Spleen (tissue), 11 donors: Measurements from ENCODE around the gene SLC2A4. TPM values are rescaled to one million over a fixed set of nuclear protein-coding genes. Genes with fewer than 3 reads are reported as not detected.

Experiments used
- DNase-seq: peaks from one replicate; pipeline ENCODE4 v3.0.0-alpha.2; 2020
- H3K27ac ChIP-seq, 8 donors: fragments of 200-600 bp; sonication (generic) in 7 of 8; 1 replicate in 4 of 8; 2 replicates in 4 of 8; pipeline versions ENCODE4 v1.5.0 to v1.8.0; 2016 to 2021; ENCODE audit warnings: inconsistent platforms in 4 of 8, mild to moderate bottlenecking in 4 of 8, moderate library complexity in 1 of 8
- H3K27me3 ChIP-seq, 7 donors: fragments of 200-600 bp; sonication (generic) in 6 of 7; replicated peaks in 1 of 7; 1 replicate in 4 of 7; 2 replicates in 3 of 7; pipeline versions ENCODE4 v1.5.0 to v1.8.0; 2016 to 2021; ENCODE audit warnings: inconsistent platforms in 3 of 7, mild to moderate bottlenecking in 1 of 7
- H3K36me3 ChIP-seq, 6 donors: fragments of 200-600 bp; sonication (generic) in 5 of 6; 1 replicate in 4 of 6; 2 replicates in 2 of 6; pipeline versions ENCODE4 v1.5.0 to v1.8.0; 2016 to 2021; ENCODE audit warnings: inconsistent platforms in 2 of 6
- H3K4me1 ChIP-seq, 6 donors: fragments of 200-600 bp; sonication (generic) in 5 of 6; 1 replicate in 3 of 6; 2 replicates in 3 of 6; pipeline versions ENCODE4 v1.5.0 to v1.8.0; 2016 to 2021; ENCODE audit warnings: inconsistent platforms in 3 of 6
- H3K4me3 ChIP-seq, 8 donors: fragments of 200-600 bp; sonication (generic) in 7 of 8; 1 replicate in 4 of 8; 2 replicates in 4 of 8; pipeline versions ENCODE4 v1.5.0 to v1.8.0; 2016 to 2021; ENCODE audit warnings: inconsistent platforms in 4 of 8, mild to moderate bottlenecking in 4 of 8, moderate library complexity in 2 of 8
- H3K9me3 ChIP-seq, 8 donors: fragments of 200-600 bp; sonication (generic) in 7 of 8; 1 replicate in 4 of 8; 2 replicates in 4 of 8; pipeline versions ENCODE4 v1.5.0 to v1.8.0; 2016 to 2021; ENCODE audit warnings: inconsistent platforms in 4 of 8
- POLR2A ChIP-seq, 3 donors: fragments of 450-650 bp; IDR thresholded peaks; one replicate each; pipeline ENCODE4 v1.5.1; 2017; ENCODE audit warnings: antibody characterized with exemption in 3 of 3, mild to moderate bottlenecking in 1 of 3
- POLR2AphosphoS5 ChIP-seq, 3 donors: sonication (generic); formaldehyde crosslinking; IDR thresholded peaks; one replicate each; pipeline ENCODE4 v1.5.1; 2017; ENCODE audit warnings: antibody characterized with exemption in 3 of 3
- WGBS, 5 donors: extraction: QIAGEN DNeasy Blood & Tissue Kit in 3 of 5; methylation state at CpG; one replicate each; pipeline versions ENCODE4 v1.1.5 to v1.1.7; 2013 to 2018; 5-methylcytosine and 5-hydroxymethylcytosine counted together
- intact Hi-C: fragments of 100-400 bp; cut with DNase I; formaldehyde crosslinking; loops from one replicate; pipeline ENCODE4 v1.15.0; 2023; ENCODE audit warnings: low total_unique reads
- polyA plus RNA-seq, 3 donors: library from polyadenylated mRNA; stranded (reverse); fragments of 200-250 nt; gene quantifications; one replicate each; pipeline ENCODE4 v1.2.1, GENCODE V29; 2013
- total RNA-seq, 7 donors: library from RNA; depleted of rRNA in 3 of 7; stranded (reverse); fragments of >200 nt in 3 of 7; fragmentation: NEBNext Ultra II Directional in 4 of 7; extraction: Animal tissue kit (Norgen Biotek cat#: 25700) in 4 of 7; gene quantifications; one replicate each; pipeline versions ENCODE4 v1.1.0 to v1.2.1, GENCODE V29; 2016 to 2021
- TF ChIP-seq, protein P1 (sequence below), 11 experiments: fragments of 200-600 bp in 7 of 11; fragments of 450-650 bp in 4 of 11; sonication (generic) in 4 of 11; IDR thresholded peaks in 8 of 11; conservative IDR thresholded peaks in 3 of 11; 1 replicate in 7 of 11; 2 replicates in 4 of 11; pipeline versions ENCODE4 v1.4.0 to v1.8.0; 2016 to 2021; ENCODE audit warnings: antibody characterized with exemption in 11 of 11, inconsistent platforms in 4 of 11, mild to moderate bottlenecking in 1 of 11
- donor health status: healthy with polysubstance abuse.
- donor health status: DM: no; HTN: no; CAD: no; lungs with moderate emphysema.
- donor health status: DM: no; HTN: no; CAD: no.
- donor health status: Bipolar disorder and iron deficiency.
- donor health status: healthy.
- donor health status: DM: no; HTN: no; CAD: no.
- donor health status: DM: yes; HTN: yes; CAD: no.

SLC2A4 gene
- total and polyA plus RNA-seq, 10 donors: 0.07 to 1.6 (median 0.49) TPM

DNA sequence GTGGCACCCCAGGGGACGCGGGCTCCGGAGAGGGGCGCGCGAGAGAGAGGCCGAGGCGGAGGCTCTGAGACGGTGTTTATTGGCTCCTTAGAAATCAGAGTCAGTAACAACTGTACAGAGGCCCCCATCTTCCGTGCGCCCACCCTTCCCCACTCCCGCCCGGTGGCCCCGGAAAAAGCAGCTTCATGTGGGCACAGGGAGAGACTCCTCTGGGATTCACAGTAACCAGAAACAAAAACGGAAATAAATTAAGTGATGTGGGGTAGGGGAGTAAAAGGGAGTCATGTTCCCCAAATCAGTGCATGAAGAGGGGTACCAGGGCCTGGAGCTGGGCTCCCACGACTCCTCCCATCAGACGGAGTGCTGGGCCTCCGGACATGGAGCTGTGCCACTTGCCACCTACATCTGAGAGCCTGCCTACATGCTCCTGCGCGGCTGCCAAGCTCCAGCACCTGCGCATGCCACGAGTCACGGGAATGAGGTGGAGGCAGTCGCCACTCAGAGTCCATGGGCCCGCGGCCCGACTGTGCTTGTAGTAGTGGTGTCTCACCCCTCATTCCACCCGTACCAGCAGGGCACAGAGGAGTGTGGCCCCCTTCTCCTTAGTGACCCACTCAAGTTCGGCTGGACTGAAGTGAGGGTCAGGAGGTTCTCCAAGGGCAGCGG is 34.2 kb downstream of the SLC2A4 start:
- Histone ChIP-seq H3K4me1 (peaks cover 21 to 62% (median 47%) of the 10 kb centered on the region in 6 donors), H3K36me3 (peaks cover 0 to 85% (median 64%) of the 10 kb centered on the region in 6 donors), H3K9me3 (no peaks in the 10 kb centered on the region), H3K27me3 (no peaks in the 10 kb centered on the region), H3K27ac (peak overlapping the region; percentile 93 to 99 (median 97)), H3K4me3 (peak overlapping the region; percentile 75 to 96 (median 88))
- peak; percentile 84 for DNase-seq
- intact Hi-C loops: no loop called here
- 26 to 47% (median 40%) methylated on average over 23 to 30 of the region's 30 CpGs for WGBS, 5 donors
- no peak for TF ChIP-seq POLR2AphosphoS5 (IDR thresholded peaks at IDR 0.05)
- TF ChIP-seq, protein P1, sequence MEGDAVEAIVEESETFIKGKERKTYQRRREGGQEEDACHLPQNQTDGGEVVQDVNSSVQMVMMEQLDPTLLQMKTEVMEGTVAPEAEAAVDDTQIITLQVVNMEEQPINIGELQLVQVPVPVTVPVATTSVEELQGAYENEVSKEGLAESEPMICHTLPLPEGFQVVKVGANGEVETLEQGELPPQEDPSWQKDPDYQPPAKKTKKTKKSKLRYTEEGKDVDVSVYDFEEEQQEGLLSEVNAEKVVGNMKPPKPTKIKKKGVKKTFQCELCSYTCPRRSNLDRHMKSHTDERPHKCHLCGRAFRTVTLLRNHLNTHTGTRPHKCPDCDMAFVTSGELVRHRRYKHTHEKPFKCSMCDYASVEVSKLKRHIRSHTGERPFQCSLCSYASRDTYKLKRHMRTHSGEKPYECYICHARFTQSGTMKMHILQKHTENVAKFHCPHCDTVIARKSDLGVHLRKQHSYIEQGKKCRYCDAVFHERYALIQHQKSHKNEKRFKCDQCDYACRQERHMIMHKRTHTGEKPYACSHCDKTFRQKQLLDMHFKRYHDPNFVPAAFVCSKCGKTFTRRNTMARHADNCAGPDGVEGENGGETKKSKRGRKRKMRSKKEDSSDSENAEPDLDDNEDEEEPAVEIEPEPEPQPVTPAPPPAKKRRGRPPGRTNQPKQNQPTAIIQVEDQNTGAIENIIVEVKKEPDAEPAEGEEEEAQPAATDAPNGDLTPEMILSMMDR (IDR thresholded peaks at IDR 0.05 in 8 of 11, conservative IDR thresholded peaks at IDR 0.05 in 3 of 11): no peak
- no peak for TF ChIP-seq POLR2A (IDR thresholded peaks at IDR 0.05)

DNA sequence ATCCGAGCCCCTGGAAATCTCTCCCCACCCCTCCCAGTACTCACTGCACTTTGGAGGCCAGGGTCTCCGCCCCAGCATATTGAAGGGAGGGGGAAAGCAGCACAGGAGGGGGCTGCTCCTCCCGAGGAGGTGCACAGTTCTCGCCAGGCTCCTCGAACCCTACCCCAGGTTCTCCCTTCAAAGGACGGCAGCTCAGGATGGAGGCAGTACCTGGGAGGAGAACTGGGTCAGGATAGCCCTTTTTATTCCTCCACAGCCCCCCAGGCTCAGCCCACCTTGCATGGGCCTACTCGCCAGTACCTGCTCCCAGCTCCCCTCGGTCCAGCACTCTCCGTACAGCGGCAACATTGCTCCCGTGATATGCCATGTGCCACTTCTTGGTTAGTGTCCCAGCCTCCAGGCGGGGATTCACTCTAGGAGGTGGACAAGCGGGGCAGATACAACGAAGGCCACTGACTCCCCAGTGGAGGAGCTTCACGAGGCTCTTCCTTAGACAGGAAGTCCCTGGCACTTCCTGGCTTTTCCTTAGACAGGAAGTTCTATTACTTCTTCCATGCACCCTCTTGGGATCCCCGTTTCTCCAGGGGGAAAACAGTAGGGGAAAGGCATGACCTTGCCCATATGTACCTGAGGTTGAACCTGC is 35.8 kb downstream of the SLC2A4 start:
- no peaks in the 10 kb centered on the region for H3K9me3 ChIP-seq
- WGBS, 5 donors: 72 to 88% (median 79%) methylated on average over 16 of the region's 16 CpGs
- peaks cover 0 to 85% (median 65%) of the 10 kb centered on the region in 6 donors for H3K36me3 ChIP-seq
- peaks cover 16 to 49% (median 38%) of the 10 kb centered on the region in 6 donors for H3K4me1 ChIP-seq
- TF ChIP-seq, protein P1 (IDR thresholded peaks at IDR 0.05 in 8 of 11, conservative IDR thresholded peaks at IDR 0.05 in 3 of 11): no peak
- no peak for TF ChIP-seq POLR2A (IDR thresholded peaks at IDR 0.05)
- no peak for TF ChIP-seq POLR2AphosphoS5 (IDR thresholded peaks at IDR 0.05)
- H3K4me3 ChIP-seq: no peak overlapping the region
- no peak for DNase-seq
- H3K27ac ChIP-seq: peak overlapping the region in 2 of 8 donors; percentile 19 to 37
- intact Hi-C loops: no loop called here
- H3K27me3 ChIP-seq: no peaks in the 10 kb centered on the region

DNA sequence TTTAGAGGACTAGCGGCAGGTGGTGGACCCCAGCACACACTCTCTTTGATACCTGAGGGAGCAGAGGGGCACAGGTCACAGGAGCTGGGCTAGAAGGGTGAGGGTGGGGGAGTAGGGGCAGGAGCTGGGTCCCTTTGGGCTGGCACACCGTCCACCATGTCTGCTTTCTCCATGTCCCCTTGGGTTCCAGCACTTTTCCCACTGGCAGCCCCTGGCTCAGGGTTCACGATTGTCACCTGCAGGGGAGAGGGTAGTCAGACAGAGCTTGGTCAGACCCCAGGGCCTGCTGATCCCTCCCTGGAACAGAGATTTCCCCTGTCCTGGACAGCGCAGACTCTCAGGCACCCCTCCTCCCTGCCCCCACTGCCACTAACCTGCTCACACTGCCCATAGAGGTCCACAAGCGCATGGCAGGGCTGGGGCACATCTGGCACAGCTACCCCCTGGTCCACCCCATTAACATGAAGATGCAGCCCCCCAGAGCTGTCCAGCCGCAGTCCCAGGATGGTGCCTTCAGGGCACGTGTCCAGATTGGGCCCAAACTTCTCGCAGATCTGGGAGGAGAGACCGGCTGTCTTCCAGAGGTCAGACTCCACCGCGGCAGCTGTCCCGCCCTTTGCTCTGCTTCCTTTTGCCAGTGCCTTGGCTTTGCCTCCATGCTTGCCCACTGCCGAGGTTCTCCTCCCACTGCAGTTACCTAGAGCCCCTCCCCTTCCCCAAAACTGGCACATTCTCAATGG is 36.8 kb downstream of the SLC2A4 start:
- H3K27me3 ChIP-seq: no peaks in the 10 kb centered on the region
- no peak for DNase-seq
- H3K9me3 ChIP-seq: no peaks in the 10 kb centered on the region
- H3K4me3 ChIP-seq: no peak overlapping the region
- H3K27ac ChIP-seq: no peak overlapping the region
- peaks cover 16 to 39% (median 27%) of the 10 kb centered on the region in 6 donors for H3K4me1 ChIP-seq
- intact Hi-C loops: no loop called here
- TF ChIP-seq POLR2AphosphoS5 (IDR thresholded peaks at IDR 0.05) (peak in 1 of 3 donors; percentile 8), POLR2A (IDR thresholded peaks at IDR 0.05) (no peak)
- TF ChIP-seq, protein P1 (IDR thresholded peaks at IDR 0.05 in 8 of 11, conservative IDR thresholded peaks at IDR 0.05 in 3 of 11): no peak
- H3K36me3 ChIP-seq: peaks cover 0 to 85% (median 65%) of the 10 kb centered on the region in 6 donors
- 88 to 94% (median 93%) methylated on average over 10 to 13 of the region's 13 CpGs for WGBS, 5 donors
